Fibroblast of lung (primary cell): ENCODE data around the gene CAPZB. TPM values are rescaled to one million over a fixed set of nuclear protein-coding genes. Genes with fewer than 3 reads are reported as not detected.

ENCODE experiments used
- DNase-seq, 2 donors: peaks; one replicate each; pipeline versions ENCODE4 v3.0.0 to v3.0.0-alpha.2; 2010; ENCODE audit warnings: low read depth in 2 of 2
- H2AFZ ChIP-seq: 2 replicates; pipeline ENCODE4 v1.5.1; 2012; ENCODE audit warnings: low read length, control low read depth, inconsistent platforms
- H3K27ac ChIP-seq: 2 replicates; pipeline ENCODE4 v1.5.1; 2011; ENCODE audit warnings: low read length, control low read depth; ENCODE audit not compliant: insufficient read depth
- H3K27me3 ChIP-seq: 2 replicates; pipeline ENCODE4 v1.5.1; 2011; ENCODE audit warnings: mild to moderate bottlenecking, low read length; ENCODE audit not compliant: control insufficient read depth, insufficient read depth
- H3K36me3 ChIP-seq: 2 replicates; pipeline ENCODE4 v1.5.1; 2011; ENCODE audit warnings: low read length; ENCODE audit not compliant: control insufficient read depth, insufficient read depth
- H3K4me1 ChIP-seq: 2 replicates; pipeline ENCODE4 v1.5.1; 2011; ENCODE audit warnings: low read length; ENCODE audit not compliant: control insufficient read depth, insufficient read depth; ENCODE audit errors: extremely low read depth
- H3K4me2 ChIP-seq: 2 replicates; pipeline ENCODE4 v1.5.1; 2011; ENCODE audit warnings: low read length, control low read depth; ENCODE audit not compliant: insufficient read depth; ENCODE audit errors: extremely low read depth
- H3K4me3 ChIP-seq, 4 experiments: fragments of 200-600 bp in 1 of 4; sonication (generic) in 1 of 4; replicated peaks in 1 of 4; 2 replicates each; pipeline ENCODE4 v1.5.1; 2011 to 2016; ENCODE audit warnings: low read length in 4 of 4, low read depth in 3 of 4, mild to moderate bottlenecking in 3 of 4, control low read depth in 2 of 4, inconsistent platforms in 1 of 4, mixed read lengths in 1 of 4; ENCODE audit not compliant: insufficient read depth in 1 of 4; ENCODE audit errors: control extremely low read depth in 1 of 4
- H3K79me2 ChIP-seq: 2 replicates; pipeline ENCODE4 v1.5.1; 2012; ENCODE audit warnings: mild to moderate bottlenecking, low read length, inconsistent platforms; ENCODE audit not compliant: control insufficient read depth, insufficient read depth
- H3K9ac ChIP-seq: 2 replicates; pipeline ENCODE4 v1.5.1; 2011; ENCODE audit warnings: mild to moderate bottlenecking, low read length, control low read depth; ENCODE audit not compliant: insufficient read depth
- H3K9me3 ChIP-seq: 2 replicates; pipeline ENCODE4 v1.5.1; 2012; ENCODE audit warnings: low read depth, low read length; ENCODE audit not compliant: control insufficient read depth, insufficient read depth
- H4K20me1 ChIP-seq: 2 replicates; pipeline ENCODE4 v1.5.1; 2011; ENCODE audit warnings: low read length; ENCODE audit not compliant: control insufficient read depth, insufficient read depth; ENCODE audit errors: extremely low read depth
- EZH2 ChIP-seq: IDR thresholded peaks from 2 replicates; pipeline ENCODE4 v1.5.1; 2012; ENCODE audit warnings: low read length, control low read depth, mild to moderate bottlenecking; ENCODE audit errors: missing control alignments
- polyA plus RNA-seq, 2 donors: library from polyadenylated mRNA; depleted of rRNA in 1 of 2; stranded (reverse) in 1 of 2; unstranded in 1 of 2; fragments of >200 nt; gene quantifications; 2 replicates each; pipeline ENCODE4 v1.2.1, GENCODE V29; 2011 to 2012; ENCODE audit warnings: missing spikeins in 1 of 2
- total RNA-seq: library from RNA; depleted of rRNA; stranded (reverse); fragments of >200 nt; gene quantifications from 2 replicates; pipeline ENCODE4 v1.2.1, GENCODE V29; 2014
- TF ChIP-seq, protein P1 (sequence below), 2 donors: IDR thresholded peaks in 1 of 2; conservative IDR thresholded peaks in 1 of 2; 1 replicate in 1 of 2; 2 replicates in 1 of 2; pipeline ENCODE4 v1.5.1; 2011 to 2012; ENCODE audit warnings: low read length in 2 of 2, control low read depth in 1 of 2, inconsistent platforms in 1 of 2, low read depth in 1 of 2, mild to moderate bottlenecking in 1 of 2

CAPZB gene
- total and polyA plus RNA-seq, 2 donors (not counting 1 experiment from before 2014, with no cell fraction given): 104 to 495 TPM

DNA sequence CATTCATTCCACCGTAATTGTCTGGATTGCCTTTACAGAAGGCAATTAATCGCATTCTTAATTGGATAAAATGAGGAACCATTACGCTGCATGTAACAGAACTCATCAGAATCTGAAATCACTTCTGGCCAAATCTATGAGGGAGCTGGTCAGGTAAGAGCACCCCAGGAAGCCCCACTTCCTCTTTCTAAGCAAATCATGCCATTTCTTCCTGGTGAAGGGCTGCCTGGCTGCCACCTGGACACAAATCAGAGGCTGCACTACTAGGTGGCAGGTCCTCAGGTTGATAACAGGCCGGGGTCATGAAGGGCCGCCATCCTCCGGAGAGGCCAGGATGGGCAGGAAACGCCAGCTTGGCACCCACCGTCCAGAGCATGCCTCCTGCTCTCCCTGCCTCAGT, 73.7 kb downstream of the CAPZB start:
- H4K20me1 ChIP-seq: no peaks in the 10 kb centered on the region
- no peaks in the 10 kb centered on the region for H3K9me3 ChIP-seq
- no peak for DNase-seq
- H3K36me3 ChIP-seq: peaks cover 3% of the 10 kb centered on the region
- no peak overlapping the region for H3K9ac ChIP-seq
- no peaks in the 10 kb centered on the region for H3K4me1 ChIP-seq
- no peak for TF ChIP-seq EZH2
- TF ChIP-seq, protein P1, sequence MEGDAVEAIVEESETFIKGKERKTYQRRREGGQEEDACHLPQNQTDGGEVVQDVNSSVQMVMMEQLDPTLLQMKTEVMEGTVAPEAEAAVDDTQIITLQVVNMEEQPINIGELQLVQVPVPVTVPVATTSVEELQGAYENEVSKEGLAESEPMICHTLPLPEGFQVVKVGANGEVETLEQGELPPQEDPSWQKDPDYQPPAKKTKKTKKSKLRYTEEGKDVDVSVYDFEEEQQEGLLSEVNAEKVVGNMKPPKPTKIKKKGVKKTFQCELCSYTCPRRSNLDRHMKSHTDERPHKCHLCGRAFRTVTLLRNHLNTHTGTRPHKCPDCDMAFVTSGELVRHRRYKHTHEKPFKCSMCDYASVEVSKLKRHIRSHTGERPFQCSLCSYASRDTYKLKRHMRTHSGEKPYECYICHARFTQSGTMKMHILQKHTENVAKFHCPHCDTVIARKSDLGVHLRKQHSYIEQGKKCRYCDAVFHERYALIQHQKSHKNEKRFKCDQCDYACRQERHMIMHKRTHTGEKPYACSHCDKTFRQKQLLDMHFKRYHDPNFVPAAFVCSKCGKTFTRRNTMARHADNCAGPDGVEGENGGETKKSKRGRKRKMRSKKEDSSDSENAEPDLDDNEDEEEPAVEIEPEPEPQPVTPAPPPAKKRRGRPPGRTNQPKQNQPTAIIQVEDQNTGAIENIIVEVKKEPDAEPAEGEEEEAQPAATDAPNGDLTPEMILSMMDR (conservative IDR thresholded peaks at IDR 0.05 in 1 of 2, IDR thresholded peaks at IDR 0.05 in 1 of 2; ENCODE audit: low read depth in 1 of 2, low read length in 2 of 2): no peak
- H3K27me3 ChIP-seq: no peaks in the 10 kb centered on the region
- no peak overlapping the region for H3K4me3 ChIP-seq
- no peak overlapping the region for H2AFZ ChIP-seq
- no peak overlapping the region for H3K4me2 ChIP-seq
- H3K79me2 ChIP-seq: peaks cover 70% of the 10 kb centered on the region
- H3K27ac ChIP-seq: no peak overlapping the region

- Histone ChIP-seq H2AFZ (no peak overlapping the region), H4K20me1 (no peaks in the 10 kb centered on the region), H3K4me1 (peaks cover 8% of the 10 kb centered on the region), H3K4me2 (no peak overlapping the region), H3K27me3 (no peaks in the 10 kb centered on the region), H3K9me3 (no peaks in the 10 kb centered on the region), H3K9ac (no peak overlapping the region), H3K79me2 (peaks cover 63% of the 10 kb centered on the region), H3K27ac (no peak overlapping the region), H3K4me3 (no peak overlapping the region), H3K36me3 (peaks cover 3% of the 10 kb centered on the region)
- no peak for DNase-seq
- TF ChIP-seq EZH2: no peak
- TF ChIP-seq, protein P1 (conservative IDR thresholded peaks at IDR 0.05 in 1 of 2, IDR thresholded peaks at IDR 0.05 in 1 of 2; ENCODE audit: low read depth in 1 of 2, low read length in 2 of 2): no peak
Measured at GRCh38 chr1:19410393-19410792, 74.9 kb downstream of the CAPZB start.

GRCh38 chr1:19409477-19410341, 75.6 kb downstream of the CAPZB start:
- Histone ChIP-seq H3K27ac (no peak overlapping the region), H3K36me3 (peaks cover 3% of the 10 kb centered on the region)

More at GRCh38 chr1:19409477-19410341, 75.6 kb downstream of the CAPZB start:
- no peak for DNase-seq
- H3K79me2 ChIP-seq: peaks cover 60% of the 10 kb centered on the region
- H3K4me2 ChIP-seq: no peak overlapping the region
- H3K27me3 ChIP-seq: no peaks in the 10 kb centered on the region
- no peaks in the 10 kb centered on the region for H4K20me1 ChIP-seq
- H3K4me1 ChIP-seq: peaks cover 8% of the 10 kb centered on the region
- no peak overlapping the region for H3K9ac ChIP-seq
- TF ChIP-seq, protein P1 (conservative IDR thresholded peaks at IDR 0.05 in 1 of 2, IDR thresholded peaks at IDR 0.05 in 1 of 2; ENCODE audit: low read depth in 1 of 2, low read length in 2 of 2): no peak
- TF ChIP-seq EZH2: no peak
- no peak overlapping the region for H2AFZ ChIP-seq
- H3K4me3 ChIP-seq: no peak overlapping the region
- no peaks in the 10 kb centered on the region for H3K9me3 ChIP-seq
